ENCODE measurements around the gene SLC25A48.
"Not testable (repeated sequence)": the region's sequence is repeated elsewhere in the genome, so short reads cannot be mapped to it uniquely, and the experiment has no call there.

The SLC25A48 gene

DNA sequence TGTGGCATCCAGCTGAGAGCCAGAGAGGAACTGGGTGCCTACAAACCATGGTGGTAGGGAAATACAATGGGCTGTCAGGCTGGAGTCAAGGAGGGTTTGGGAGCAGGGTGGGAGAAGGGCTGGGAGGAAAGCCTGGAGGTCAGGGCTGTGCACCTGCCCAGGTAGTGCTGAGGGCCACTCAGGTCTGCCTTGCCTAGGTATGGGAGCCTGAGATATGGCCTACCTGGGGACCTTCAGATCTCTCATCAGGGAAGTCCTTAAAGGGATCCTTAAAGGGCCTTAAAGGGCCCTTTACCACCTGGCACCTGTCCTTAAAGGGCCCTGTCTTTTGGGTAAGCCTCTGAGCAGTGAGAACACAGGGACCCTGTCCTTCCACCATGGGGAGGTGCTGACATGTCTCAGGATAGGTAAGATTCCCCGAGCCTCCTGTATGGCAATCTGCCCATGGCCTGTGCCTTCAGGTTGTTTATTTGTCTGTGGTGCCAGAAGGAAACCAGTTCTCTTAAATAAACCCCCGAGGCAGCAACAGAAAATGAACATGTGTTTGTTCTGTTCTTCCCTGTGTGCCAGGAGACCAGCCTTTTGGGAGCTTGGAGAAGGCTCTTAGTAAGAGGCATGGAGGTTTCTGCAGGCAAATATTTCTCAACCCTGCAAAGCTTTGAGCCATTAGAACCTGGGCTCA is 23.3 kb downstream of the SLC25A48 start:
- no peak for DNase-seq (ENCODE audit: low spot score)

DNA sequence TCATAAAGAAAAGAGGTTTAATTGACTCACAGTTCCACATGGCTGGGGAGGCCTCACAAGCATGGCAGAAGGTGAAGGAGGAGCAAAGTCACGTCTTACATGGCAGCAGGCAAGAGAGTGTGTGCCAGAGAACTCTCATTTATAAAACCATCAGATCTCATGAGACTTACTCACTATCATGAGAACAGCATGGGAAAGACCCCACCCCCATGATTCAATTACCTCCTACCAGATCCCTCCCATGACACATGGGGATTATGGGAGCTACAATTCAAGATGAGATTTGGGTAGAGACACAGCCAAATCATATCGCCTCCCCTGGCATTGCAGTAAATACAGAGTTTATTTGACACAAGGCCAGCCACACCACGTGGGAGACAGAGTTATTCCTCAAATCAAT is 24.7 kb downstream of the SLC25A48 start:
- not testable (repeated sequence) for DNase-seq (ENCODE audit: low spot score)

DNA sequence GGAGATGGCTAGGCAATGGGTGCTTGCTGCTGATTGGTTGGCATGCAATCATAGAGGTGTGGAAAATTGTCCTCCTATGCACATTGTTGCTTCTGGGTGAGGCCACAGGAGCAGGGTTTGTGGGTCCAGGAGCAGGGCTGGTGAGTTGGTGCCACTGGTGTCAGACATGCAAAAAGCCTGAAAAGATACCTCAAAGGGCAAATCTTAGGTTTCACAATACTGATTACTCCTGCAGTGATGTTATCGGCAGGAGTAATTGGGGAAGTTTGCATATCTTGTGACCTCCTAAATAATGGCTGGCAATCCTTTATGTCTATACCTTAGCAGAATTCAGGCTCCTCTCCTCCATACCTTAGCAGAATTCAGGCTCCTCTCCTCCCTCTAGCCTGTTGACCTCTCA is 25.2 kb downstream of the SLC25A48 start:
- no peak for DNase-seq (ENCODE audit: low spot score)

DNA sequence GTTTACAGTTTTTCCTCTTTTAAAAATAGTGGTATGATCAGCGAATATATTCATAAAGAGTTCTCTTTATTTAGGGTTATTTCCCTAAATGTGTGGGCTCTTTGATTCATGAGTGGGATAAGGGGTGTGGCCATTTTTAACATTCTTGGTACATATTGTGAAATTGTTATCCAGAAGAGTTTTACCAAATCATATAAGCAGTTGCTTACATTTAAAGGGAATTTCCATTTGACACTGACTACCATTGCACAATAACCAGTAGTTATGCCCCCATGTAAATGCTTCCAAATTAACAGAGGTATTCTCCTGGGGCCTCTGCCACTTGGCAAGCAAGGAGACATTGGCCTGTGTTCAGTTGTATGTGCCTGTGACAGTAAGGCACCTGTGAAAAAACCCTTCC is 27.2 kb downstream of the SLC25A48 start:
- DNase-seq (ENCODE audit: low spot score) = no peak

DNA sequence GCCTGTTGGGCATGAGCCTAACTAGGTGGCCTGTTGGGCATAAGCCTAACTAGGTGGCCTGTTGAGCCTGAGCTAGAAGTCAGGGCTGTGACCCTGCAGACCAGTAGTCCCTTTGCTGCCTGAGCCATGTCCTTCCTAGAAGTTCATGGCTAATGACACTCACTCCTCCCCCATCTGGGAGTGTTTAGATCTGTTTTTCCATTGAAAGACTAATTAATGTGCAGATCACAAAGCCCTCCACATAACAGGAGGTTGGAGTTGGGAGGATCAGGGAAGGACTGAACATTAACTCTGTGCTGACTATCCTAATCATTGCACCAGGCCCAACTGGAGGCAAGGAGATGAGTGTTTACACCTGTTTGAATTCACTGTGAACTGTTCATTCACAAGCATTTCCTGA is 27.6 kb downstream of the SLC25A48 start:
- no peak for DNase-seq (ENCODE audit: low spot score)

DNA sequence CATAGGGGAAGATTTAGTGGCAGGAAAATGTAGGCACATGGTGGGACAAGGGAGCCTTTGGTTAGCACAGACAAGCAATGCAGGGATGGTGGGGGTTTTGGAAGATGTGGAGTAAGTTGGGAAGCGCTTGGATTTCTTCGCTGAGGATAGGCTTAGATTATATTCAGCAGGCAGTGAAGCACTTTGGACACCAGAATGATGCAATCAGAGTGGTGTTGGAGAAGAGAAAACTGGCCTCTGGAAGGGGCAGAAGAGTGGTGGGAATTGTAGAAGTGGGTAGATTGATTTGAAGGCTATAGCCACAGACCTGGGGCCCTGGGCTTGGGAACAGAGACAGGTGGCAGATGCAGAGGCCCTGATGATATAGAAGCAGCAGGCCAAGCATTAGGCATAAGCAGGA is 28.3 kb downstream of the SLC25A48 start:
- DNase-seq (ENCODE audit: low spot score) = no peak

DNA sequence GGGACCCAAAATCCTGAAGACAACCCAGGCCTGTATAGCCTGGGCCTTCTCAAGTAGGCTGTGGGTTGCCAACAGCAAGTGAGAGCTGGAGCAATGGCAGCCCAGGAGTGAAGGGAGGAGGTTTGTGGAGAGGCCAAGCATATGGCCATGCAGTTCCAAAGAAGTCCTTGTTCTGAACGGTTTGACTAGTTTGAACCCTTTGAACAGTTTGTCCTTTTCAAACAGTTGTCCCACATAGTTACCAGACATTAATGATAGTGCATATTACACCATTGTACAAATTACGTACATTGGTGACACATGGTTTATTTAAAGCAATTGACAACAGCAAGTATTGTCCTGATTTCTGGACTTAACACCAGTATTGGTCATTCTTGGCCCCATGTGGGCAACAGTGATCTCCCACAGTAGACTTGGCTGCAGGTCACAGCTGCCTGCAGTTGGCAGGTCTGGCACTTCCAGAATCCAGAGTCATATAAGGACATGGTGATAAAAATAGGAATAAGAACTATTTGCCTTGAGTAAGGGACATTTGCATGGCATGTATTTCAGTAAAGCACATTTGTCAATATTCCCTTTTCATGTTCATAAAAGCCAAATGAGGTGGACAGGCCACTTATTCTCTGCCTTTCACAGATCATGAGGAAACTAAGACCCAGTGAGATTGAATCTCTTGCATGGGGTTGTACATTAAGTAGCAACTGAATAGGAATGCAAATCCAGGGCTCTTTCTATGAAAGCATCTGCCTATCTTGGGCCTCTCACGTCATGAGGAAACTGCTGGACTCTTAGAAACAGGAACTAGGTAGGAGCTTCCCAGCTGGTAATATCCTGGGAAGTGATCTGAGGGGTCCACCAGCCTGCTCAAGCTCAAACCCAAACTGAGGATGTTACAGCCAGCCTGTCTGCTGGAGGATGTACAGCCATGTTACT is 30.3 kb downstream of the SLC25A48 start:
- DNase-seq (ENCODE audit: low spot score) = no peak

DNA sequence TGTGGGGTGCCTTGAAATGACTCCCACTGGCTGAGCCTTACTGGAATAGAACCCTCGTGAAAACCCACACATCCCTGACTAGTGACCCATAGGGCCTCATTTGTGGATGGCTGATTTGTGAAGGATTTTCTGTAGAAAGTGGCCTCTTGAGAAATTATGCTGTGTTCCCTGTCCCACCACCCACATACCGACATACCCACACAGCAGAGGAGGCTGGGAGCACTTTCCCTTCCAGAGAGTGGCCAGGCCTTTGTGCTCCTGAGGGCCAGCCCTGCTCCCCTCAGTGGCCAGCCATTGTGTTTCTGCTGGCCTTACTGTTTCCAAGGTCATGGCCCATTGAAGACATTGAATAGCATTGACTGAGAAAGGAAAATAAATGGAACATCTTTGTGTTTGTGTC is 31.6 kb downstream of the SLC25A48 start:
- DNase-seq (ENCODE audit: low spot score) = no peak

DNA sequence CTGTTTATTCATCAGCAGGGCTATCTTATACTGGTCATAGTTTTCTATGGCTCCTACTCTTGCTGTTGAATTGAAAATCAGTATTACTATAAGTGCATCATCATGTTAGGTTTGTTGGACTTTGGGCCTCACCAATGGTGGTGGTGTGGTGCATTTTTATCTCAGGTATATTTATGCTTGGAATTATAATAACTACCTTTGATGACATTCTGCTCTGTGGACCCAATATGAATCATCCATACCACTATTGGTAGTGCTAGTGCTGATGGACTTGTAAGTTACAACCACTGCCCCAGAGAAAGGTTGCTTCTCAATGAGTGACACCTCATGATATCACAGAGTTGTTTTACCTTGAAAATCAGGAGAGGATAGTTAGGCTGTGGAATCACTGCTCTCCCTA is 33.1 kb downstream of the SLC25A48 start:
- no peak for DNase-seq (ENCODE audit: low spot score)

DNA sequence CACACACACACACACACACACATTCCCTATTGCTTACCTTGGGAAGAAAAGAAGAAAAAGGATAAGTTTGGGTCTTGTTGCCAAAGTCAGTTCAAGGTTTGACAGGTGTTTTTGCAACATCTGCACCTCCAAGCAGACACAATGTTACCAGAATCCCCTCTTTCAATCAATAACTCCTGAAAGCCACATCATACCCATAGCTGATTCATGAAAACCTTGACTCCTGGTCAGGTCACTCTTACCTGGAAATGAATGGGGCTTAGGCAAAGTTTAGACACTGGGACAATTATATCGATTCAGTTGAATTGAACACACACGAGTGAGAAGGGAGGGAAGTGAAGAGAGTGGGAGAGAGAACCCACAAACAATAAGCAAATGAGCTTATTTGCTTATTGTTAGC is 34.2 kb downstream of the SLC25A48 start:
- DNase-seq (ENCODE audit: low spot score) = no peak

DNA sequence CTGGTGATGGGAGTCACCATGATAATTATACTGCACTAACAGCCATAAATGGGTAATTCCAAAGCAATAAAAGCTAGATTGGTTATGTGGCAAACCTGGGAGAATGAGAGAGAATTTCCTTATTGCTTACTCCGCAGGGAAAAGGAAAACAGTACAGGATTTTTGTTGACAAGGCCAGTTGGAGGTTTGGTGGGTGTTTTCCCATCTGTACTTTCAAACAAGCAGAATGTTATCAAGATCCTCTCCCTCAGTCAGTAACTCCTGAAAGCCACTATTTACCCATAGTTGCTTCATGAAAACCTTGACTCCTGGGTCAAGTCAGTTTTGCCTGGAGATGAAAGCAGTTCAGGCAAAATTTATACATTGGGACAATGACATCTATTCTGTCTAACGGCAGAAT is 34.8 kb downstream of the SLC25A48 start:
- DNase-seq (ENCODE audit: low spot score) = no peak

DNA sequence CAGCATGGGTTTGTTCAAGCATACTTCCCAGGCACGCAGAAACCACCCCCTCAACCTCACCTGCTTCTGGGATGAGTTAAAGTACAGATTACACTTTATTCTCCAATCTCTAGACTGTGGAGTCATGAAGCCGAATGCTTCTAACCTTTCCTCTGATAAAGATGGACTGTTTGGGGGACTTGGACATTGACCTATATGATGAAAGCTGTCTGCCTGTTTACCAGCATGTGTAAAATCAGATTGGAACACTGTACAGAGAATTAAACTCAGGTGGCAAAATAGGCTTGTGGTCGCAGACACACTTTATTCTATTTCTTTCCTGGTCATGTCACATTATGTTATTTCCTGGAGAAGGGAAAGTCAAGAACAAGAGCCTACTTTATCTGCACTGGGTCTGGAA is 35.5 kb downstream of the SLC25A48 start:
- DNase-seq (ENCODE audit: low spot score) = no peak

DNA sequence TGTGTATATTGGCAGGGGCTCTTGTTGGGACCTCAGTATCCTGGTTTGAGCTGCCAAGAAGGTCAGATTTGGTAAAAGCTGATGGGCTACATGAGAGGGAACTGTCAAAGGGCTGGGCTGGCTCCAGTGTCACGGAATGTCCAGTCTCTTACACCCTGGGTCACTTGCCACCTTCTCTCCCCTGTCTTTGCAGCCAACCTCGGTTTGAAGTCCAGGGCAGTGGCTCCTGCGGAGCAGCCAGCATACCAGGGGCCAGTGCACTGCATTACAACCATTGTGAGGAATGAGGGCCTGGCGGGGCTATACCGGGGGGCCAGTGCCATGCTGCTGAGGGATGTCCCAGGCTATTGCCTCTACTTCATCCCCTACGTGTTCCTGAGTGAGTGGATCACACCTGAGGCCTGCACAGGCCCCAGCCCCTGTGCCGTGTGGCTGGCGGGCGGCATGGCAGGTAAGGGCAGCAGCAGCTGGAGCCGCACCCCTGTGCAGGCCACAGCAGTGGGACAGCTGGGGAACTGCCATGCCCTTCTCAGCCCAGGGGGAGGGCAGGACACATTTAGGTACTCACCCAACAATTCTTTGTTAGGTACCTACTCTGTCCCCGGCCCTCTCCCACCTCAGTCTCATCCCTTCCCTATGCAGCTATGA is 36.9 kb downstream of the SLC25A48 start:
- DNase-seq (ENCODE audit: low spot score) = no peak

DNA sequence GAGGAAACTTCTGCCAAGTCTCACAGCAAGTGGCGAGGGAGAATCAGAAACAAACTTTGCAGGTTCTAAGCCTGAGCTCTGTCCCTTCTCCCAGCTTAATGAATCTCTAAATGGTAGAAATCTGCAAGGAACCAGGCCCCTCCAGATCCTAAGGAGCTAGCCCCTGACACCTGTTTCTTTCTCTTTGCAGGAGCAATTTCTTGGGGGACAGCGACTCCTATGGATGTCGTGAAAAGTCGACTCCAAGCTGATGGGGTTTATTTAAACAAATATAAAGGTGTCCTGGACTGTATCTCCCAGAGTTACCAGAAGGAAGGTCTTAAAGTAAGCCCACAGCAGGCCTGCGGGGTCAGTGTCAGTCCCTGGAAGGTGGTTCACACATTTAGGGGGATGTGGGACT is 39.4 kb downstream of the SLC25A48 start:
- DNase-seq (ENCODE audit: low spot score) = no peak

DNA sequence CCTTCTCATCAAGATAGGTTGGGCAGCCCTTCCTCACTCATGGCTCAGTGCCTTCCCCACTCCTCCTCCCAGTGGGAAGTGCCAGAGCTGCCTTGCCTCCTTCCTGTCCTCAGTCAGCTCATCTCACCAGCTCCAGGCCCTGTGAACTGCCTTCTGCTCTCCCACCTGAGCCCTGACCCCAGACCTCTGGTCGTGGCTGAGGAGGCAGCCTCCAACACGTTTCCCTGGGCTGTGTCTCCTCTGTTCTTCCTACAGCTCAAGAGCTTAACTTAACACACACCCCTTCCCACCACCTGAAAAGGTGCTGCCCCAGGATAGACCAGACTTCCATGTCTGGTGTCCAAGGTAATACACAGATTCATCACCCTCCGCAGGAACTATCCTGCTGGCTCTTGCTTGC is 40.0 kb downstream of the SLC25A48 start:
- DNase-seq (ENCODE audit: low spot score) = no peak

DNA sequence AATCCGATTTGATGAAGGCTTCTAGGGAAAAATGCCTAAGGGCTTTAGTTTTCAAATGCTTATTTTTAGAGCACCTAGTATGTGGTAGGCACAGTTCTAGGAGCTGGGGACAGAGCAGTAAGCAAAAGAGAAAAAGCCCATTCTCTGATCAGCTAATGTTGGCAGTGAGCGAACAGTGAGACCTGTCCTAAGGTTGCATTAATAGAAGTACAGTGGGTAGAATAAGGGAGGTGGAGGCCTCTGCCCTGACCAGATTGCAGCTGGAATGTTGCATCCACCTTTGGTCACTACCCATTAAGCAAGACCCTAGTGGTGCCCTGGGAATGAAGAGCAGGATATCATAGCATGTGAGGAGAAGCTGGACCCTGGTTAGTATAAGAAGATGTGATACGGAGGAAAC is 41.1 kb downstream of the SLC25A48 start:
- DNase-seq (ENCODE audit: low spot score) = no peak

DNA sequence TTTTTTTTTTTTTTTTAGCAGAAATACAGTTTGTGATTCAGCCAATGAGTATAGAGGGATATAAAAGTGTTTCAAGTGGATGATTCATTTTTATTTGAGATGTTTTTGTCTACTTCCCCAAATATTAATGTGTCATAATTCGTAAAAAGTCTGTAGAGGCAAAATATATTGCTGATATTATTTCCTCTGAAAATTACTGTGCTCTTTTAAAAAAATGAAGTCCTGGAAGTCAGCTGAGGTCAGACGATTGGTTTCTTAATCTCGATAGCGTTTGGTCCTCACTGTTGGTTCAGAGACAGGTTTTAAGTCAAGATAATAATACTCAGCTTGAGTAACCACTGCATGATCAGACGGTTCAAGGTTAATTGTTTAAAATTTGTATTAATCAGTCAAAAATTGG is 41.7 kb downstream of the SLC25A48 start:
- DNase-seq (ENCODE audit: low spot score) = no peak

DNA sequence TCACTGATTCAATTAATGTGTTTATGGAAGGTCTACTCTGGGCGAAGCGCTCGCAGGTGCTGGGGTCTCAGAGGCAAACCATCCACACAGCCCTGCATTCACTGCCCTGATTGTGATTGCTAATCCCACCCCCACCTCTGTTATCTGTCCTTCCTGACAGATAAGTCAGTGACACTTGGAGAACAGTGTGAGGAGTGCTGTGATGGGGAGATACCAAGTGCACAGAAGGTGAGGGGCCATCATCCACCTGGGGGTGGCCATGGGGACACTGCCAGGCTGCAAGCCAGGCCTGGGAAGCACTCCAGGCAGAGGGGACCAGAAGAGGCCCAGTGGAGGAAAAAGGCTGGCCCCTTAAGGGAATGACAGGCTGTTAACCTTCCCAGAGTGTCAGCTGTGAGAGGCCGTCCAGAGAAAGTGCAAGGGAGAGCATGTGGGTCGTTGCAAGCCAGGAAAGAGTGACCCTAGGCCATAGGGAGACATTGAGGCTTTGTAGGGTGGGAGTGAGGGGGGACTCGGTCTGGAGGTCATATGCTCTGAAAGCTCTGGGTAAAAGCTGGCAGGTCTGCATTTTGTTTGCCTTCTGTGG is 43.2 kb downstream of the SLC25A48 start:
- DNase-seq (ENCODE audit: low spot score) = no peak

DNA sequence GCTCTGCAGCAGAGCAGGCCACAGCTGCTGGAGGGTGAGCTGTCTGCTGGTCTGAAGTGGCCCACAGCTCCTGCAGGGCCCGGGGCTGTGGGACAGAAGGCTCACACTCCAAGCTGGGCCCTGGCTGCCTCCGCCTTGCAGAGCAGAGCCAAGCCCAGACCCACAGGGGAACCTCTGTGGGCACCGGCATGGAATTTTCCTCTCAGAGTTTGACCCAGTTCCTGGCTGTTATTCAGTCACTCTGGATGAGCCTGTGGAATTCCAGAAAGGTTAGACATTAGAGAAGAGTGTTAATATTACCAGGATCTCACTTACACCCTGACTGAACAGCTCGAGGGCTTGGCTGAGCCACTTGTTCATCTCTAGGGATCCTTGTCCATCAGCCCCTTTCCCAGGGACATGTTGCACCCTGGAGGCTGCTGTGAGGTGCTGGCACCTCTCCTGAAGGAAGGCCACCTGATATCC is 43.7 kb downstream of the SLC25A48 start:
- no peak for DNase-seq (ENCODE audit: low spot score)

DNA sequence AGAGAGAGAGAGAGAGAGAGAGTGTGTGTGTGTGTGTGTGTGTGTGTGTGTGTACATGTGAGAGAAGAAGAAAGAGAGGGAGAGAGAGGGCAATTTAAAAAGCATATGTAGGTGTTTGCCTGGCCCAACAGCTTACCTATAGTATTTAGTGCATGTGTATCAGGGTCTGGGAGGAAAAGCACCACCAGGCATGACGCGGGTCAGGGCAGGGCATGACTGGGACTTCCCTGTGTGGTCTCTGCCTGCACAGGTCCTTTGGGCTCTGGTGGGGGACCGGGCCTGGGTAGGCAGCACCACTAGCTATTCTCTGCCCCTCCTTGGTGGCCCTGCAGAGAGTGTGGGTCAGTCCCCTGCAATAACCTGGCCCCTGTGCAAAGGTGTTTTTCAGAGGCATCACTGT is 45.1 kb downstream of the SLC25A48 start:
- DNase-seq (ENCODE audit: low spot score) = no peak

DNA sequence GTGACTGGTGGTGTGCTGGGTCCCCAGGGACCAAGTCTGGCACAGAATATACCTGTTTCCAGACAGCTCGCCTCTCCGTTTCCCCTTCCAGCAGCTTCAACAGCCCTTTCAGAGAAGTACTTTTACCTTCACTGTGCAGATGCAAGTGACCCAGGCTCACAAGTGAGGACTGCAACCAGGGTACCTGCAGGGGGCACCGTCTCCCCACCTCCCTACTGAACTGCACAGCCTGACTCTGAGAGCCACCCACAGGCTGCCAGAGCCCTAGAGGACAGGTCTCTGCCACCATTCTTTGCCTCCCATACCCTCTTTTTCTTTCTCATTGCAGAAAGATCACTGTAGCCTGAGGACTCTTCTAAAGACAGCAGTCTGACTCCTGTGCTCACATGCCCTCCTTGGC is 45.8 kb downstream of the SLC25A48 start:
- no peak for DNase-seq (ENCODE audit: low spot score)

DNA sequence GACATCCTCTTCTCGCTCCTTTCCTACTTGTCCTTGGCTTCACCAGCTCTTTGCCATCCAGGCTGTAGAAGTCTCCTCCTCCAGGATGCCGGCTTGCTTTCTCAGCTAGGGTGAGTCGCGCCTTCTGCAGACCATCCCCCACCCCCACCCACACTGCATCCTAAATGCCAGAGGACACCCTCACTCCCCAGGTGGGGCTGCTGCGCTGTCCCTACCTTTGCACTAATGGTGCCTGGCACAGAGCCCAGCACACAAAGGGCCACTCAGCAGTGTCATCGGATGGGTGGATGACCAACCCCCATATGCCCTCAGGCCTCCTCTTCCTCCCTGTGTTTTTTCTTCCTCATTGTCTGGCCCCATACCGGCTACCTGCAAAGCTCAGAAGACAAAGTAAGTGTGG is 46.3 kb downstream of the SLC25A48 start:
- no peak for DNase-seq (ENCODE audit: low spot score)

DNA sequence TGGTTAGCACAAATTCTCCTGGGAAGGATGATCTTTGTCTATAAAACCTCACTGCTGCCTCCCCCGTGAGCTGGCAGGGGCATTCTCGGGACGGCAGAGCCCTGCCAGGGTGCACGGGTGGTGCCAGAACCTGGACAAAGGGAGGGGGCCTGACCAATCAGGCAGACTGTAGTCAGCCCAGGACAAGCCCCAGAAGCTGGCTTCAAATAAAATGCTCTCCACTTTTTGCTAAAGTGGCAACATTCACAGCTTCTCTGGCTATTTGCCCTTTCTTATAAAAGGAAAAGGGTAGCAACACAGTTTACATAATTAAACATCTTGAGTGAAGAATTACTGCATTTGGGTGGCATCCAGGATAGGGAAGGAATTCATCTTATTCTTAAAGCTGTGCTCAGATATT is 46.8 kb downstream of the SLC25A48 start:
- DNase-seq (ENCODE audit: low spot score) = no peak
